Ovary (tissue), 3 donors: ENCODE results near the gene VPS35L.

ENCODE experiments used
- EP300 ChIP-seq: sonication (generic); formaldehyde crosslinking; IDR thresholded peaks from one replicate; pipeline ENCODE4 v1.6.1; 2017; ENCODE audit warnings: antibody characterized with exemption
- POLR2A ChIP-seq: fragments of 450-650 bp; IDR thresholded peaks from one replicate; pipeline ENCODE4 v1.6.1; 2017; ENCODE audit warnings: antibody characterized with exemption, mild to moderate bottlenecking, moderate library complexity
- TF ChIP-seq, protein P1 (sequence below), 3 donors: fragments of 450-650 bp in 2 of 3; fragments of 200-600 bp in 1 of 3; IDR thresholded peaks; one replicate each; pipeline versions ENCODE4 v1.5.1 to v1.8.0; 2016 to 2022; ENCODE audit warnings: antibody characterized with exemption in 3 of 3, mild to moderate bottlenecking in 1 of 3
- donor health status: DM: no; HTN: no; CAD: no.

DNA sequence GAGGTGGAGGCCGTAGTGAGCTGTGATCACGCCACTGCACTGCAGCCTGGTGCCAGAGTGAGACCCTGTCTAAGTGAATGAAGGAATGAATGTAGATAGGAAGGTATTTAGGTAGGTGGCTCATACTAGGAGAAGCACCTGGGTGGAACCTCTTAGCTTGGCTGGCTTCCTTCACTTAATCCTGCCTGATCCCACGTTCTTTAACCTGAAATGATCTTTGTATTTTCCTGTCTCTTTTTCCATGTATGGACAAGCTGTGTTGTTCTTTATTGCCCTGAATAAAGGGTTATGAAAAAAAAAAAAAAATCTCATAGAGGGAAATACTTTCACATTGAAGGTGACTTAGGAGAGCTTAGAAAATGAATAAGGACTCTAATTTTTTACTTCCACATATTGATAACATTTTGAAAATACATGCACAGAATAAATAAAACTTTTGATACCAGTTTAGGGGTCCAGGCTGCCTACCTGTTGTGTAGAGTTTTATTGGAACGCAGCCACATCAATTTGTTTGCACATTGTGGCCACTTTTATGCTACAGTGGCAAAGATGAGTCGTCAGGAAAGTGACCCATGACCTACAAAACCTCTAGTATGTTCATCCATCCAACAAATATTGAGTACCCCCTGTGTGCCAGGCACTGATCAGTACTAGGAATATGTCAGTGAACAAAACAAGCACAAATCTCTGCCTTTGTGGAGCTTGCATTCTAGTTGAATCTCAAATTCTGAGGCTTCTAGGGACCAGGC lies 44.6 kb downstream of the VPS35L start:
- TF ChIP-seq, protein P1, sequence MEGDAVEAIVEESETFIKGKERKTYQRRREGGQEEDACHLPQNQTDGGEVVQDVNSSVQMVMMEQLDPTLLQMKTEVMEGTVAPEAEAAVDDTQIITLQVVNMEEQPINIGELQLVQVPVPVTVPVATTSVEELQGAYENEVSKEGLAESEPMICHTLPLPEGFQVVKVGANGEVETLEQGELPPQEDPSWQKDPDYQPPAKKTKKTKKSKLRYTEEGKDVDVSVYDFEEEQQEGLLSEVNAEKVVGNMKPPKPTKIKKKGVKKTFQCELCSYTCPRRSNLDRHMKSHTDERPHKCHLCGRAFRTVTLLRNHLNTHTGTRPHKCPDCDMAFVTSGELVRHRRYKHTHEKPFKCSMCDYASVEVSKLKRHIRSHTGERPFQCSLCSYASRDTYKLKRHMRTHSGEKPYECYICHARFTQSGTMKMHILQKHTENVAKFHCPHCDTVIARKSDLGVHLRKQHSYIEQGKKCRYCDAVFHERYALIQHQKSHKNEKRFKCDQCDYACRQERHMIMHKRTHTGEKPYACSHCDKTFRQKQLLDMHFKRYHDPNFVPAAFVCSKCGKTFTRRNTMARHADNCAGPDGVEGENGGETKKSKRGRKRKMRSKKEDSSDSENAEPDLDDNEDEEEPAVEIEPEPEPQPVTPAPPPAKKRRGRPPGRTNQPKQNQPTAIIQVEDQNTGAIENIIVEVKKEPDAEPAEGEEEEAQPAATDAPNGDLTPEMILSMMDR (IDR thresholded peaks at IDR 0.05): no peak
- no peak for TF ChIP-seq POLR2A
- TF ChIP-seq EP300: no peak
